SK-N-SH (cell line): ENCODE results near the gene KCNJ16.

ENCODE experiments used
- CTCF ChIP-seq: fragments of 200-600 bp; sonication (generic); IDR thresholded peaks from 2 replicates; pipeline ENCODE4 v1.6.1; 2017; ENCODE audit warnings: antibody characterized with exemption, mild to moderate bottlenecking, moderate library complexity
- MXI1 ChIP-seq: IDR thresholded peaks from 2 replicates; pipeline ENCODE4 v1.6.1; 2012; ENCODE audit warnings: mild to moderate bottlenecking, low read depth, low read length, improper control_type of control experiment
- RAD21 ChIP-seq: IDR thresholded peaks from 2 replicates; pipeline ENCODE4 v1.6.1; 2012; ENCODE audit warnings: mild to moderate bottlenecking, low read length
- SIN3A ChIP-seq: IDR thresholded peaks from 2 replicates; pipeline ENCODE4 v1.6.1; 2012; ENCODE audit warnings: low read depth, mild to moderate bottlenecking, low read length, moderate library complexity, borderline replicate concordance
- TF ChIP-seq, protein P1 (sequence below): IDR thresholded peaks from 2 replicates; pipeline ENCODE4 v1.6.1; 2012; ENCODE audit warnings: mild to moderate bottlenecking, low read depth, low read length, moderate library complexity
- TF ChIP-seq, protein P2 (sequence below): fragments of 150-350 bp; IDR thresholded peaks from 2 replicates; pipeline ENCODE4 v1.6.1; 2017; ENCODE audit warnings: antibody characterized with exemption, low read length, low read depth, borderline replicate concordance

DNA sequence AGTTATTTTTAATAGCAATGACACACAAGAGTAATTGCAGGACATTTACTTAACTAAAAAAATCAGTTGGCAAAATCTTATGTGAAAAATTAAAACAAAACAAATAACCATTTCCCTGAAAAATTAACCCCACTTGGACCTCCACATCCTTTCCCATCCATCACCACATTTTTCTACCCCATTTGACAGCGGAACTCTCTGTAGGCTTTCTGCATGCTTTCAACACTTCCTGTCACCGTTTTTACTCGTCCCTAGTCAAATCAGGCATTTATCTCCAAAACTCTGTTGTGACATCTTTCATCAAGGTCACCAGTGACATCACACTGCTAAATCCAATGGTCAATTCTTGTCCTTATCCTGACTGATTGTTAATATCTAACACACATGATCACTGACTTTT is 27.5 kb downstream of the KCNJ16 start:
- TF ChIP-seq CTCF (no peak), SIN3A (no peak), RAD21 (no peak), MXI1 (no peak)
- TF ChIP-seq, protein P1, sequence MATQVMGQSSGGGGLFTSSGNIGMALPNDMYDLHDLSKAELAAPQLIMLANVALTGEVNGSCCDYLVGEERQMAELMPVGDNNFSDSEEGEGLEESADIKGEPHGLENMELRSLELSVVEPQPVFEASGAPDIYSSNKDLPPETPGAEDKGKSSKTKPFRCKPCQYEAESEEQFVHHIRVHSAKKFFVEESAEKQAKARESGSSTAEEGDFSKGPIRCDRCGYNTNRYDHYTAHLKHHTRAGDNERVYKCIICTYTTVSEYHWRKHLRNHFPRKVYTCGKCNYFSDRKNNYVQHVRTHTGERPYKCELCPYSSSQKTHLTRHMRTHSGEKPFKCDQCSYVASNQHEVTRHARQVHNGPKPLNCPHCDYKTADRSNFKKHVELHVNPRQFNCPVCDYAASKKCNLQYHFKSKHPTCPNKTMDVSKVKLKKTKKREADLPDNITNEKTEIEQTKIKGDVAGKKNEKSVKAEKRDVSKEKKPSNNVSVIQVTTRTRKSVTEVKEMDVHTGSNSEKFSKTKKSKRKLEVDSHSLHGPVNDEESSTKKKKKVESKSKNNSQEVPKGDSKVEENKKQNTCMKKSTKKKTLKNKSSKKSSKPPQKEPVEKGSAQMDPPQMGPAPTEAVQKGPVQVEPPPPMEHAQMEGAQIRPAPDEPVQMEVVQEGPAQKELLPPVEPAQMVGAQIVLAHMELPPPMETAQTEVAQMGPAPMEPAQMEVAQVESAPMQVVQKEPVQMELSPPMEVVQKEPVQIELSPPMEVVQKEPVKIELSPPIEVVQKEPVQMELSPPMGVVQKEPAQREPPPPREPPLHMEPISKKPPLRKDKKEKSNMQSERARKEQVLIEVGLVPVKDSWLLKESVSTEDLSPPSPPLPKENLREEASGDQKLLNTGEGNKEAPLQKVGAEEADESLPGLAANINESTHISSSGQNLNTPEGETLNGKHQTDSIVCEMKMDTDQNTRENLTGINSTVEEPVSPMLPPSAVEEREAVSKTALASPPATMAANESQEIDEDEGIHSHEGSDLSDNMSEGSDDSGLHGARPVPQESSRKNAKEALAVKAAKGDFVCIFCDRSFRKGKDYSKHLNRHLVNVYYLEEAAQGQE = no peak
- TF ChIP-seq, protein P2, sequence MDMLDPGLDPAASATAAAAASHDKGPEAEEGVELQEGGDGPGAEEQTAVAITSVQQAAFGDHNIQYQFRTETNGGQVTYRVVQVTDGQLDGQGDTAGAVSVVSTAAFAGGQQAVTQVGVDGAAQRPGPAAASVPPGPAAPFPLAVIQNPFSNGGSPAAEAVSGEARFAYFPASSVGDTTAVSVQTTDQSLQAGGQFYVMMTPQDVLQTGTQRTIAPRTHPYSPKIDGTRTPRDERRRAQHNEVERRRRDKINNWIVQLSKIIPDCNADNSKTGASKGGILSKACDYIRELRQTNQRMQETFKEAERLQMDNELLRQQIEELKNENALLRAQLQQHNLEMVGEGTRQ = no peak
